CD4-positive, alpha-beta T cell treated with Interleukin-10 for 1 hour (primary cell): ENCODE results near the gene TPM3.
"Not testable (repeated sequence)": the region's sequence is repeated elsewhere in the genome, so short reads cannot be mapped to it uniquely, and the experiment has no call there.

Source experiments
- DNase-seq: peaks from one replicate; pipeline ENCODE4 v3.0.0-alpha.2; 2020

TPM3 gene

DNA sequence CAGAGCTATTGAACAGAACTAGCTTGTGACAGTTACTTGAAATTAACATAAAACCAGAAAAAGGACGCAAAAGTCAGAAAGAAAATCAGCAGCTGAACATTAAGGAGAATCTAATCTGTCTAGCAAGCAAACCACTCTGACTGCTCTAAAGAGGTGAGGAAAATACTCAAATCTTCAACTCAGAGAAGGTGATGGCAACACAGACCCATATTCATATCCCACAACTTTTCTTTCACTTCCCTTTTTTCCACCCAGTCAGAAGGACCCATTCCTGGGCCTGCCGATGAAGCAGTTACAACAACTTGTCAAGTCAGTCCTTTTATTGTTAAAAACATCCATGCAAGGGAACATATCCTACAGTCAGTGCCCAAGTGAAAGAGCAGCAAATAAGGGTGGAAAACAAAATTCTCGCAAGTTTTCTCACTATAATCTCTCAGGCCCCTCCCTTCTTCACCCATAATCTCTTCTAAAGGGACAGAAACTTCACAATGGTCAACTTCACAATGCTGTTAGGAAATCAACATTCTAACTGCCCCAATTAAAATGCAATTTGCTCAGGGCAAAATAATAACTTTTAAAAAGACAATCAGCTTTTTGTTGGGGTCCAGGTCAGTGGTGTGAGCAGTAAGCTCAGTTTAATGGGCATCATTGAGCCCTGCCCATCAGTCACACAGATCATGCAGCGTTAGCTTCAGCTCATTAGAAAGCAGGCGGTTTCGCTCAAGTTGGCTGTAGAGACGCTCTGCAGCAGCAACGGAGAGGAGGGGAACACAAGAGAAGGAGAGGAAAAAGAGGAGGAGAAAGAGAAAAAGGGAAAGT, 33.4 kb downstream of the TPM3 start:
- no peak for DNase-seq

DNA sequence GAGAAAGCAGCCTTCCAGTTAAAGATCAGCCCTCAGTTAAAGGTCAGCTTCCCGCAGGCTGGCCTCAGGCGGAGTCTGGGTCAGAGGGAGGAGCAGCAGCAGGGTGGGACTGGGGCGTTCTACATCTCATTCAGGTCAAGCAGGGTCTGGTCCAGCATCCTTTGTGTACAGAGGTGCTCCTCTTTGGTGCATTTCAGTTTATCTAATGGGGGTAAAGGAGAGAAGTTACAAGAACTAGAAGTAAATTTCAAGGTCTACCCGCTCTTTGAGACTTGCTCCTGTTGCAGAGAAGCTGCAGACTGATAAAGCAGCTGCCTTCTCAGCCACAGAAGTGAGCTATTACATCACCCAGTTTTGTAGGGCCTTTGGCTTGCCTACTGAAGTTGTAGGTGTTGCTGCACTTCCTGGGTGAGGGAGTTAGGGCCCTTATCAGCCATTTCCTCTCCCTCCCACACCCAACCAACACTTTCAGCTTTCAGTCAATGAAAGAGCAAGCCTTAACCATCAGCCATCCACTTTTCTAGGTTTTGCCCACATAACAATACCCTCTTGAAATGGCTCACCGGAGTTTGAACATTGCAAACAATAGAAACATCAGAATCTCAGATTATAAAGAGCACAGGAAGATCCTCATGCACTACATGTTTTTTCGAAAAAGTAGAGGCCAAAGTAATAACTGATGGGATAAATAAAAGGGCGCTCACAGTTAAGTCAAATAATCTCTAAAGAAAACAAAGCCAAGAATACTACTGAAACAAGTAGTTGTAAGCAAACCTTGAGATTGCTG, 34.2 kb downstream of the TPM3 start:
- peak; percentile 85 for DNase-seq

DNA sequence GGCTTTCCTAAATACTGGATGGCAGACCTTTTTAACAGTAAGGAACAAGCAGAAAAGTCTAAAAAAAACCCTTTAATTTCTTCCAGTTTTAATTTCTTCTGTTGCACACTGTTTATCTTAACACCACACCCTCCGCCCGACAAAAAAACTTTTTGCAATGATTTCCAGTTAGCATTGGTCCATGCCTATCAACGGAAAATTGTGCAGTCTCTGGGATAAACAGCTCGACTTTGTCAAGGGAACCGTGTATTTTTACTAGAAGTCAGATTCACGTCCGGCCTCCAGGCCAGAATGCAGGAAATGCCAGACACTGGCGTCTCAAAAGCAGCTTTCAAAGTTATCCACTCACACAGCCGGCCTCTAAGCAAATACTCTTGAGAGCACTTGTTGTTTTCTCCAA, 36.6 kb downstream of the TPM3 start:
- no peak for DNase-seq

DNA sequence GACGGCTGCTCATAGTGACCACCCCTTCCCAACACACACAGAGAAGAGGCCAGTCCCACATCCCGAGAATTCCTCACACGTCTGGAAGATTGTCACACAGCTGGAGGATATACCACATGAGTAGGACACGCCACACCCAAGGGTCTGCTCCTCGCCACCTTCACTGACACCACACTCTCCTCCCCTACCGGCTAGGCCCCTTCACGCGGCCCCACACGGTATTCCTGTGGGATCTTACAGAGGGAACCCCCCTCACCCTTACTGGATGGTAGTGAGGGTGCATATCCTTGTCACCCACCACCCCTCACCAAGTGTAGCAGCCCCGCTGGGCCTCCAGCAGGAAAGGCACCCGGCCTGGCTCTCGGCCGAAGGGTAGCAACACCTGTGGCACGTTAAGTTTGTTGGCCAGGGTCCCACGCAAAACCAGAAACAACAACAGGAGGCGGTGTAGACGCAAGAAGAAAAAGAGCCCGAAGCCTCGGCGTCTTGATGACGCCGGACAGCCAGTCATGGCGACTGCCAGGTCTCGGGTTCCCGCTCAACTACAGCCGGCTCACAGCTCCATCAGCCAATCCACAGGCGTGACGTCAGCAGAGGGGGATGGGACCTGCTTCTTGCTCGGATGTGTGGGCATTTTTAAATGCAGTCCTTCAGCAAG, 37.2 kb downstream of the TPM3 start, which contains the start of gene NUP210L:
Gene NUP210L (minus strand): TSS at position 540 of the 658 bp plus-strand sequence.
- no peak for DNase-seq

DNA sequence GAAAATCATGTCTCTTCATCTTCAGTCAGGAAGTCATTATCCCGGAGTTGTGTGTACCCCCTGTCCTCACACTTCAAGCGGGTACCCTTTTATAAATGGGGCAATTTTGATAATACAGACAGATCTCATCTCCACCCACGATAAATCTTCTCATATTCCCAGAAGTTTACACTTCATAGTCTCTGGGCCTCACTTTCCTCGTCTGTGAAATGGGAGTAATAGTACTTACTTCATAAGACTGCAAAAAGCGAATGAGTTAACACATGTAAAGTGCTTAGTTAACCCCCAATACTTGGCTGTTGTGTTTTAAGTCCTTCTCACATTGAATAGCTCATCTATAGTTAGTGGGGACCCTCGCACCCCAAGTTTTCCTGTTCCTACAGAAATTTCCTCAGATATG, 37.8 kb downstream of the TPM3 start:
- no peak for DNase-seq

DNA sequence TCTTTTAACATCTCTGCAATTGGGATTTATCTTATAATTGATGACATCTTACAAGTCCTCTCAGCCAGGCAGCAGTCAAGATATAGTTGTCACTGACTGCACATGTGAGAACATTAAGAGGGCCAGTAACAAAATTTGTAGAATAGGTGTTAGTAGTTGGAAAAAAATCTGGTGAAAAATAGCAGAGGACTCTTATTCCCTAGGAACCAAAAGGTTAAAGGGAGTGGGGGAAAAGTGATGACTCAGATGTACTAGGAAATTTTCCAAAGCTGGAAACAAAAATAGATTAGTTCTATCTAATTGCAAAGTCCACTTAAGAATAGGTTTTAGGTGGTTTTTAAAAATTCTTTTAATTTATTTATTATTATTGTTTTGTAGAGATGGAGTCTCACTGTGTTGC, 40.6 kb downstream of the TPM3 start:
- DNase-seq: no peak

DNA sequence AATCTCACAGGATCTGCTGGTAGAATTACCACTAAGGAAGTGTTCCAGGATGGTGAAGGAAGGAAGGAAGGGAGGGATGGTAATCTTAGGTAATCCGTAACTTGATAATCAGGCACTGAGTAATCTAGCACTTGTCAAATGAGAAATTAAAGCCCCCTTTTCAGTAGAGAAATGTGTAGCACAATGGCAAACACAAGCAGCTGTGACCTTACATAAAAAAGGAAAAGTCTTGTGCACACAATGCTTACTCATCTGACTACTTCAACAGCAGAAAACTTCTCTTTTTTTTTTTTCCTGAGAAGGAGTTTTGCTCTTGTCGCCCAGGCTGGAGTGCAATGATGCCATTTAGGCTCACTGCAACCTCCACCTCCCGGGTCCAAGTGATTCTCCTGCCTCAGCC, 43.1 kb downstream of the TPM3 start:
- no peak for DNase-seq

DNA sequence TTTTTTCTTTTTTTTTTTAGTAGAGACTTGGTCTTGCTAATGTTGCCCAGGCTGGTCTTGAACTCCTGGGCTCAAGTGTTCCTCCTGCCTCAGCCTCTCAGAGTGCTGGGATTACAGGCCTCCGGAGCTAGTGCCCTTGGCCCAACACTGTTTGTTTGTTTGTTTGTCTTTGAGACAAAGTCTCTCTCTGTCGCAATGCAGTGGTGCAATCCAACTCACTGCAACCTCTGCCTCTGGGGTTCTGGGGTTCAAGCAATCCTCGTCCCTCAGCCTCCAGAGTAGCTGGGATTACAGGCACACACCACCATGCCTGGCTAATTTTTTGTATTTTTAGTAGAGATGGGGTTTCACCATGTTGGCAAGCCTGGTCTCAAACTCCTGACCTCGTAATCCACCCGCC, 44.4 kb downstream of the TPM3 start:
- not testable (repeated sequence) for DNase-seq

DNA sequence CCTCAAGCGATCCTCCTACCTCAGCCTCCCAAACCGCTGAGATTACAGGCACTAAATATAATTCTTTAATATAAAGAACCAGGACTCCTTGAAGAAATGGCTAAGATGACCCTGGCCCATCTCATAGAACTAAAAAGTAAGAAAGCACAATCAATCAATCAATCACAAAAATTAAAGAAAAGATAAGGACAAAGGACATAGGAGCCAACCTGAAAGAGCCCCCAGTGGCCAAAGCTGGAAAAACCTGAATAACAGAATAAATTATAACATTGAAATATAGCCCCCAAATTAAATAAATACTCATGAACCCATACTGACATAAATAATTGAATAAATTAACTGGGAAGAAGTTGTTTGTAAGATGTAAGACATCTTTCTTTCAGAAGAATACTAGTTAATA, 45.9 kb downstream of the TPM3 start:
- DNase-seq: no peak

DNA sequence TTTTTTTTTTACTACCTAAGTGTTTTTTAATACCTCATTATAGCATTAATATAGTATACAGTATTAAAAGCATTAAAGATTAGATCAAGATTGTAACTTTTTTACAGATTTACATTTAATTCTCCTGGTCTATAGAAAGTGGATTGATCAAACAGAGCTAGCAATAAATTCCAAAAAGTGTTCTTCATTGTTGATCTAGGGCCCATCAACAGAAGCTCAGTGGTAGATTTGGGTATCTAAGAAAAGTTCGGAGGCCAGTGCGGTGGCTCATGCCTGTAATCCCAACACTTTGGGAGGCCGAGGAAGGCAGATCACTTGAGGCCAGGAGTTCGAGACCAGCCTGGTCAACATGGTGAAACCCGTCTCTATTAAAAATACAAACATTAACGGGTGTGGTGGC, 49.5 kb downstream of the TPM3 start:
- DNase-seq: no peak

DNA sequence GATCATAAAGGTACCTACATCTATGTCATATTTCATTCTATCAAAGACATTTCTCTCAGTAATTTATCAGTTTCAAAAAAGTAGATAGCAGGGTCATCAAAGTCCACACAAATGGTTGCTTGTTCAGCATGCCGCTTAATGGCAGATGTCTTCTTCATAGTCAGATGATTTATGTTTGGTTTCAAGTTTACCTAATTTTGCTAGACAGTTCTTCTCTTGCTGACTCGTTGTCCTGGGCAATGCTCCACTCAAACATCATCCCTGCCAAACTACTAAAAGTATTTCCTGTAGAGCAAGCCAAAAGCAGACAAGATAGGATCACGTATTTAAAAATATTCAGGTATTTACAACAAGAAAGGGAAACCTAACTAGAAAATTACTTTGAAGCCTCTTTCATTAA, 50.7 kb downstream of the TPM3 start:
- no peak for DNase-seq

DNA sequence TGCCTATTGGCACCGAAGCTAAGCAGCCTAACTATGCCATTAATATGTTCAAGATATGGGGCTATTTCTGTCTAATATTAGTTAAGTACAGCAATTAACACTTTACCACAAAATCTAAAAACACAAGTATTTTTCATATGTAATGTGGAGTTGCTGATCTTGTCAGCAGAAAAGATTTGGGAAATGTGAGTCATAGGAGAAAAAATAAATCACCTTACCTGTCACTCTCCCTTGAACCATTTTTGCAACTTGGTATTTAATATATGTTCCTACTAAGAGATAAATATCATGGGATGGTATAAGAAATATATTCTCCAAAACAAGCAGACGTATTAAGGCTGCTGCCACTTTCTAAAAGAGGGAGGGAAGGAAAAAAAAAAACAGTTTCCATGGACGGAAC, 54.0 kb downstream of the TPM3 start:
- DNase-seq: no peak

DNA sequence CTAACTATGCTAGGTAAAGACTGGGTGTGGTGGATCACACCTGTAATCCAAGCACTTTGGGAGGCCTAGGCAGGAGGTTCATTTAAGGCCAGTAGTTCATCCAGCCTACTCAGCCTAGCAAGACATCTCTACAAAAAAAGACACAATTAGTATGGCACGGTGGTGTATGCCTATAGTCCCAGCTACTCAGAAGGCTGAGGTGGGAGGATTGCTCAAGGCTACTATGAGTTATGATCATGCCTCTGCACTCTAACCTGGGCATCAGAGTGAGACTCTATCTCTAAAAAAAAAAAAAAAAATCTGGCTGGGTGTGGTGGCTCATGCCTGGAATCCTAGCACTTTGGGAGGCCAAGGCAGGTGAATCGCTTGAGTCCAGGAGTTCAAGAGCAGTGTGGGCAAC, 58.6 kb downstream of the TPM3 start:
- no peak for DNase-seq

DNA sequence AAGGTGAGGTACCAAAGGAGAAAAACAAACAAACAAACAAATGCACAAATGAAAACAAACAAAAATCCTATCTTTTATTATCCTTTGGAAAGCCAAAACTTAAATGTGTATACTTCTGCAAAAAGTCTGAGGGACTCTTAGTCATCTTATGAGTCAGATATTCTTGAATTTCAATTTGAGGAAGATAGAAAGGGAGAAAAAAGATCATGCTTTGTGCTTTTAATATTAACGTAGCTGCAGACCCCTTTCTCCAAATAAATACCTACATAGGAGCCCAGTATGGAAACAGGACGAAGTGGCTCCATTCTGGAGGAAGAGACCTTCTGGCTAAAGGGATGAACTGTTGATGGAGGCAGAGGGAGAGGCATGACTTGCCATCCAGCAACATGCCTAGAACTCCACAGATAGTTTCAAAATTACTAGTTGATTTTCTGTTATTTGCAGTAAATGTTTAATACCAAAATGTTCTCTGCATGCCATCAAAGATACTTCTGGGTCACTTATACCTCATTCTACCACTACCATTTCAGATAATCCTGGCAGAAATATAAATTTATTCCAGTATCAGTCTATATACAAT, 62.4 kb downstream of the TPM3 start:
- no peak for DNase-seq

DNA sequence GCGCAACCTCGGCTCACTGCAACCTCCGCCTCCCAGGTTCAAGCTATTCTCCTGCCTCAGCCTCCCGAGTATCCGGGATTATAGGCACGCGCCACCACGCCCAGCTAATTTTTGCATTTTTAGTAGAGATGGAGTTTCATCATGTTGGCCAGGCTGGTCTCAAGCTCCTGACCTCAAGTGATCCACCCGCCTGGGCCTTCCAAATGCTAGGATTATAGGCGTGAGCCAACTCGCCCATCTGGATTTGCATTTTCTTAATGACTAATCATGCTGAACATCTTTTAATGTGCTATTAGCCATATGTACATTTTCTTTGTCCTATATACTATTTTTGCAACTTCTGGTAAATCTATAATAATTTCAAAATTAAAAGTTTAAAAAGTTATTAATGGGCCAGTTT, 68.7 kb downstream of the TPM3 start:
- not testable (repeated sequence) for DNase-seq

DNA sequence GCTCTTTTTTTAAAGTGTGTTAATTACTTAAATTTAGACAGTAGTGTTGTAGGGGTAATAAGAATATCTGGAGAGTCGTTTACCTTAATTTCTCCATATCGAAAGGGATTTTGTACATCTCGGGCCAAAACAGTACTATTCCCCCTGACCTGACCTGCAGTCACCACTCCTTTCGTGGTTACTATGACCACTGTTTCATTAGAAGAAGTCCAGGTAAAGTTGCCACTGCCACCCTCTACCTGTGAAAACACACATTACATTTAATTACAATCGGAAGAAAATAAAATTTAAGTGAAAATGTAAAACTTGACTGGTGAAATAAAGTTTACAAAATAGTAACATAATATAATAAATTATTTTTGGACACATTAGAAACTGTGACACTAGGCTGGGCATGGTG, 74.3 kb downstream of the TPM3 start:
- DNase-seq: no peak

DNA sequence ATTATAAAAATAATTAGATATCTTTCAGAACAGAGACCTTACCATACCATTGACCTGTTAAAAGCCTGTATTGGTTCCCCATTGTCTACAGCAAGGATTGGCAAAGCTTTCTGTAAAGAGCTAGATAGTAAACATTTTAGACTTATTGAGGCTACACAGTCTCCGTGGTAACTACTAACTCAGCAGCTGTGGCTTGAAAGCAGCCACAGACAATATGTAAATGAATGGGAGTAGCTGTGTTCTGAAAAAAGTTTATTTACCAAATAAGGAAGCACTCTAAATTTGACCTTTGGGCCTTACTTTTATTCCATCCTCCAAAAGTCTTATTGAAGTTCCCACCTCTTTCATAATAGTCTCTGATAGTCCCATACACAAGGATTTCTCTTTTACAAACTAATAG, 76.7 kb downstream of the TPM3 start:
- DNase-seq: peak; percentile 19
